Stimulated activated CD4-positive, alpha-beta T cell treated with anti-CD3 and anti-CD28 coated beads, Interleukin-1b, Interleukin-23, amount 100 ng/mL, for 24 hours (primary cell): ENCODE results near the gene TRIM24.
"Not testable (repeated sequence)": the region's sequence is repeated elsewhere in the genome, so short reads cannot be mapped to it uniquely, and the experiment has no call there.

Source experiments
- DNase-seq, 4 experiments: peaks; one replicate each; pipeline ENCODE4 v3.0.0-alpha.2; 2020; ENCODE audit warnings: low read depth in 4 of 4, low spot score in 1 of 4

TRIM24 gene

GRCh38 chr7:138491612-138492386, 31.7 kb downstream of the TRIM24 start:
- no peak for DNase-seq

GRCh38 chr7:138492423-138492822, 32.4 kb downstream of the TRIM24 start:
- DNase-seq, result no peak

- DNase-seq, result no peak
Measured at GRCh38 chr7:138493535-138493934, 33.5 kb downstream of the TRIM24 start.

- DNase-seq, result no peak
Measured at GRCh38 chr7:138495485-138495884, 35.4 kb downstream of the TRIM24 start.

- DNase-seq, result no peak
Measured at GRCh38 chr7:138499340-138499739, 39.3 kb downstream of the TRIM24 start.

GRCh38 chr7:138500303-138500702, 40.2 kb downstream of the TRIM24 start:
- DNase-seq, result not testable (repeated sequence)

- no peak for DNase-seq
Measured at GRCh38 chr7:138500892-138501291, 40.8 kb downstream of the TRIM24 start.

- no peak for DNase-seq
Measured at GRCh38 chr7:138502023-138502767, 42.1 kb downstream of the TRIM24 start.

- DNase-seq, result no peak
Measured at GRCh38 chr7:138505361-138505873, 45.4 kb downstream of the TRIM24 start.

- DNase-seq, result no peak
Measured at GRCh38 chr7:138506764-138507163, 46.7 kb downstream of the TRIM24 start.

GRCh38 chr7:138510003-138510402, 49.9 kb downstream of the TRIM24 start:
- DNase-seq, result no peak

- no peak for DNase-seq
Measured at GRCh38 chr7:138512092-138512858, 52.2 kb downstream of the TRIM24 start.

GRCh38 chr7:138512885-138513284, 52.8 kb downstream of the TRIM24 start:
- DNase-seq, result no peak

- DNase-seq, result no peak
Measured at GRCh38 chr7:138513344-138513871, 53.3 kb downstream of the TRIM24 start.

GRCh38 chr7:138514044-138514443, 54.0 kb downstream of the TRIM24 start:
- no peak for DNase-seq

GRCh38 chr7:138515001-138515528, 55.0 kb downstream of the TRIM24 start:
- DNase-seq, result no peak

GRCh38 chr7:138519061-138519798, 59.2 kb downstream of the TRIM24 start:
- DNase-seq, result no peak

- no peak for DNase-seq
Measured at GRCh38 chr7:138520742-138521141, 60.7 kb downstream of the TRIM24 start.

GRCh38 chr7:138521837-138522461, 61.9 kb downstream of the TRIM24 start:
- DNase-seq, result no peak

GRCh38 chr7:138524259-138524658, 64.2 kb downstream of the TRIM24 start:
- no peak for DNase-seq
